Measurements from ENCODE around the gene TP53BP1. TPM values are rescaled to one million over a fixed set of nuclear protein-coding genes. Genes with fewer than 3 reads are reported as not detected.

TP53BP1 gene
- total RNA-seq, 1 donor = 94.1 TPM

DNA sequence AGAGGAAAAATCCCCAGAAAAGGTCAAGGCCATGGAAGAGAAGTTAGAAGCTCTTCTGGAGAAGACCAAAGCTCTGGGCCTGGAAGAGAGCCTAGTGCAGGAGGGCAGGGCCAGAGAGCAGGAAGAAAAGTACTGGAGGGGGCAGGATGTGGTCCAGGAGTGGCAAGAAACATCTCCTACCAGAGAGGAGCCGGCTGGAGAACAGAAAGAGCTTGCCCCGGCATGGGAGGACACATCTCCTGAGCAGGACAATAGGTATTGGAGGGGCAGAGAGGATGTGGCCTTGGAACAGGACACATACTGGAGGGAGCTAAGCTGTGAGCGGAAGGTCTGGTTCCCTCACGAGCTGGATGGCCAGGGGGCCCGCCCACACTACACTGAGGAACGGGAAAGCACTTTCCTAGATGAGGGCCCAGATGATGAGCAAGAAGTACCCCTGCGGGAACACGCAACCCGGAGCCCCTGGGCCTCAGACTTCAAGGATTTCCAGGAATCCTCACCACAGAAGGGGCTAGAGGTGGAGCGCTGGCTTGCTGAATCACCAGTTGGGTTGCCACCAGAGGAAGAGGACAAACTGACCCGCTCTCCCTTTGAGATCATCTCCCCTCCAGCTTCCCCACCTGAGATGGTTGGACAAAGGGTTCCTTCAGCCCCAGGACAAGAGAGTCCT is 33.4 kb upstream of the TP53BP1 start:
- TF ChIP-seq, protein P1, sequence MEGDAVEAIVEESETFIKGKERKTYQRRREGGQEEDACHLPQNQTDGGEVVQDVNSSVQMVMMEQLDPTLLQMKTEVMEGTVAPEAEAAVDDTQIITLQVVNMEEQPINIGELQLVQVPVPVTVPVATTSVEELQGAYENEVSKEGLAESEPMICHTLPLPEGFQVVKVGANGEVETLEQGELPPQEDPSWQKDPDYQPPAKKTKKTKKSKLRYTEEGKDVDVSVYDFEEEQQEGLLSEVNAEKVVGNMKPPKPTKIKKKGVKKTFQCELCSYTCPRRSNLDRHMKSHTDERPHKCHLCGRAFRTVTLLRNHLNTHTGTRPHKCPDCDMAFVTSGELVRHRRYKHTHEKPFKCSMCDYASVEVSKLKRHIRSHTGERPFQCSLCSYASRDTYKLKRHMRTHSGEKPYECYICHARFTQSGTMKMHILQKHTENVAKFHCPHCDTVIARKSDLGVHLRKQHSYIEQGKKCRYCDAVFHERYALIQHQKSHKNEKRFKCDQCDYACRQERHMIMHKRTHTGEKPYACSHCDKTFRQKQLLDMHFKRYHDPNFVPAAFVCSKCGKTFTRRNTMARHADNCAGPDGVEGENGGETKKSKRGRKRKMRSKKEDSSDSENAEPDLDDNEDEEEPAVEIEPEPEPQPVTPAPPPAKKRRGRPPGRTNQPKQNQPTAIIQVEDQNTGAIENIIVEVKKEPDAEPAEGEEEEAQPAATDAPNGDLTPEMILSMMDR (IDR thresholded peaks at IDR 0.05; ENCODE audit: insufficient read depth, low read depth, low read length) = no peak
- H3K4me3 ChIP-seq (ENCODE audit: low read depth, low read length) = no peak overlapping the region
- no peak for DNase-seq (ENCODE audit: low read depth)

DNA sequence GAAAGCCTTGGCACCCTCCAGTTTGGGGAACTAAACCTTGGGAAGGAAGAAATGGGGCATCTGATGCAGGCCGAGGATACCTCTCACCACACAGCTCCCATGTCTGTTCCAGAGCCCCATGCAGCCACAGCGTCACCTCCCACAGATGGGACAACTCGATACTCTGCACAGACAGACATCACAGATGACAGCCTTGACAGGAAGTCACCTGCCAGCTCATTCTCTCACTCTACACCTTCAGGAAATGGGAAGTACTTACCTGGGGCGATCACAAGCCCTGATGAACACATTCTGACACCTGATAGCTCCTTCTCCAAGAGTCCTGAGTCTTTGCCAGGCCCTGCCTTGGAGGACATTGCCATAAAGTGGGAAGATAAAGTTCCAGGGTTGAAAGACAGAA is 32.2 kb upstream of the TP53BP1 start:
- H3K4me3 ChIP-seq (ENCODE audit: low read depth, low read length) = no peak overlapping the region
- no peak for DNase-seq (ENCODE audit: low read depth)
- TF ChIP-seq, protein P1 (IDR thresholded peaks at IDR 0.05; ENCODE audit: insufficient read depth, low read depth, low read length) = no peak

DNA sequence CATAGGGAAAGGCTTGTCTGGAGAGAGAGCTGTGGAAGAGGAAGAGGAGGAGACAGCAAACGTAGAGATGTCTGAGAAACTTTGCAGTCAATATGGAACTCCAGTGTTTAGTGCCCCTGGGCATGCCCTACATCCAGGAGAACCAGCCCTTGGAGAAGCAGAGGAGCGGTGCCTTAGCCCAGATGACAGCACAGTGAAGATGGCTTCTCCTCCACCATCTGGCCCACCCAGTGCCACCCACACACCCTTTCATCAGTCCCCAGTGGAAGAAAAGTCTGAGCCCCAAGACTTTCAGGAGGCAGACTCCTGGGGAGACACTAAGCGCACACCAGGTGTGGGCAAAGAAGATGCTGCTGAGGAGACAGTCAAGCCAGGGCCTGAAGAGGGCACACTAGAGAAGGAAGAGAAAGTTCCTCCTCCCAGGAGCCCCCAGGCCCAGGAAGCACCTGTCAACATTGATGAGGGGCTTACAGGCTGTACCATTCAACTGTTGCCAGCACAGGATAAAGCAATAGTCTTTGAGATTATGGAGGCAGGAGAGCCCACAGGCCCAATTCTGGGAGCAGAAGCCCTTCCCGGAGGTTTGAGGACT is 31.4 kb upstream of the TP53BP1 start:
- no peak overlapping the region for H3K4me3 ChIP-seq (ENCODE audit: low read depth, low read length)
- TF ChIP-seq, protein P1 (IDR thresholded peaks at IDR 0.05; ENCODE audit: insufficient read depth, low read depth, low read length) = no peak
- no peak for DNase-seq (ENCODE audit: low read depth)

DNA sequence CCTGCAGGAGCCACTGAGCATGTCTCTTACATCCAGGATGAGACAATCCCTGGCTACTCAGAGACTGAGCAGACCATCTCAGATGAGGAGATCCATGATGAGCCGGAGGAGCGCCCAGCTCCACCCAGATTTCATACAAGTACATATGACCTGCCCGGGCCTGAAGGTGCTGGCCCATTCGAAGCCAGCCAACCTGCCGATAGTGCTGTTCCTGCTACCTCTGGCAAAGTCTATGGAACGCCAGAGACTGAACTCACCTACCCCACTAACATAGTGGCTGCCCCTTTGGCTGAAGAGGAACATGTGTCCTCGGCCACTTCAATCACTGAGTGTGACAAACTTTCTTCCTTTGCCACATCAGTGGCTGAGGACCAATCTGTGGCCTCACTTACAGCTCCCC is 30.7 kb upstream of the TP53BP1 start:
- TF ChIP-seq, protein P1 (IDR thresholded peaks at IDR 0.05; ENCODE audit: insufficient read depth, low read depth, low read length) = no peak
- DNase-seq (ENCODE audit: low read depth) = no peak
- H3K4me3 ChIP-seq (ENCODE audit: low read depth, low read length) = no peak overlapping the region

DNA sequence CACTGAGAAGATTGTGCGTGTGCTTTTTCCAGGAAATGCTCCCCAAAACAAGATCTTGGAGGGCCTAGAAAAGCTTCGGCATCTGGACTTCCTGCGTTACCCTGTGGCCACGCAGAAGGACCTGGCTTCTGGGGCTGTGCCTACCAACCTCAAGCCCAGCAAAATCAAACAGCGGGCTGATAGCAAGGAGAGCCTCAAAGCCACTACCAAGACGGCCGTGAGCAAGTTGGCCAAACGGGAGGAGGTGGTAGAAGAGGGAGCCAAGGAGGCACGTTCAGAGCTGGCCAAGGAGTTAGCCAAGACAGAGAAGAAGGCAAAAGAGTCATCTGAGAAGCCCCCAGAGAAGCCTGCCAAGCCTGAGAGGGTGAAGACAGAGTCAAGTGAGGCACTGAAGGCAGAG is 29.3 kb upstream of the TP53BP1 start:
- TF ChIP-seq, protein P1 (IDR thresholded peaks at IDR 0.05; ENCODE audit: insufficient read depth, low read depth, low read length) = no peak
- no peak for DNase-seq (ENCODE audit: low read depth)
- H3K4me3 ChIP-seq (ENCODE audit: low read depth, low read length) = no peak overlapping the region

DNA sequence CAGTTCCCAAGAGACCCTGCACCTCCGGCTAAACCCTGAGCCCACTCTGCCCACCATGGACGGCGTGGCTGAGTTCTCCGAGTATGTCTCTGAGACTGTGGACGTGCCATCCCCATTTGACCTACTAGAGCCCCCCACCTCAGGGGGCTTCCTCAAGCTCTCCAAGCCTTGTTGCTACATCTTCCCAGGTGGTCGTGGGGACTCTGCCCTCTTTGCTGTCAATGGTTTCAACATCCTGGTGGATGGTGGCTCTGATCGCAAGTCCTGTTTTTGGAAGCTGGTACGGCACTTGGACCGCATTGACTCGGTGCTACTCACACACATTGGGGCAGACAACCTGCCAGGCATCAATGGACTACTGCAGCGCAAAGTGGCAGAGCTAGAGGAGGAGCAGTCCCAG is 28.5 kb upstream of the TP53BP1 start:
- no peak overlapping the region for H3K4me3 ChIP-seq (ENCODE audit: low read depth, low read length)
- TF ChIP-seq, protein P1 (IDR thresholded peaks at IDR 0.05; ENCODE audit: insufficient read depth, low read depth, low read length) = no peak
- no peak for DNase-seq (ENCODE audit: low read depth)

All from fibroblast of villous mesenchyme (primary cell).